BJ (cell line): ENCODE data around the gene NRAS. TPM values are rescaled to one million over a fixed set of nuclear protein-coding genes. Genes with fewer than 3 reads are reported as not detected.
A peak's percentile ranks its signal among the peaks of the same experiment; 100 is the strongest.

ENCODE experiments used
- CTCF ChIA-PET: fragments of 350-600 bp; formaldehyde crosslinking; extraction: SDS; loops from one replicate; lab custom pipeline; 2021; ENCODE audit warnings: antibody characterized with exemption, inconsistent platforms; lab: Yijun Ruan, JAX
- POLR2A ChIA-PET: fragments of 300-600 bp; sonication (Branson Sonifier 250); formaldehyde crosslinking; extraction: SDS; loops from one replicate; lab custom pipeline; 2021; ENCODE audit warnings: antibody characterized with exemption; lab: Charles Lee
- DNase-seq: peaks from one replicate; pipeline ENCODE4 v3.0.0-alpha.2; 2011; ENCODE audit warnings: low read depth
- H3K27me3 ChIP-seq: 2 replicates; pipeline ENCODE4 v1.6.0; 2011; ENCODE audit warnings: low read length; ENCODE audit not compliant: control insufficient read depth, insufficient read depth
- H3K36me3 ChIP-seq: 2 replicates; pipeline ENCODE4 v1.5.1; 2011; ENCODE audit warnings: low read length; ENCODE audit not compliant: control insufficient read depth, insufficient read depth
- H3K4me3 ChIP-seq: 2 replicates; pipeline ENCODE4 v1.5.1; 2011; ENCODE audit warnings: low read depth, mild to moderate bottlenecking, control low read depth, low read length
- polyA plus RNA-seq: library from polyadenylated mRNA; depleted of rRNA; stranded (reverse); fragments of >200 nt; gene quantifications from 2 replicates; pipeline ENCODE4 v1.2.3, GENCODE V29; 2011
- TF ChIP-seq, protein P1 (sequence below): IDR thresholded peaks from 2 replicates; pipeline ENCODE4 v1.5.1; 2011; ENCODE audit warnings: low read depth, mild to moderate bottlenecking, control low read depth, inconsistent platforms, low read length, moderate library complexity; ENCODE audit not compliant: insufficient read depth

Gene NRAS
- polyA plus RNA-seq, 1 experiment = 19.1 TPM

DNA sequence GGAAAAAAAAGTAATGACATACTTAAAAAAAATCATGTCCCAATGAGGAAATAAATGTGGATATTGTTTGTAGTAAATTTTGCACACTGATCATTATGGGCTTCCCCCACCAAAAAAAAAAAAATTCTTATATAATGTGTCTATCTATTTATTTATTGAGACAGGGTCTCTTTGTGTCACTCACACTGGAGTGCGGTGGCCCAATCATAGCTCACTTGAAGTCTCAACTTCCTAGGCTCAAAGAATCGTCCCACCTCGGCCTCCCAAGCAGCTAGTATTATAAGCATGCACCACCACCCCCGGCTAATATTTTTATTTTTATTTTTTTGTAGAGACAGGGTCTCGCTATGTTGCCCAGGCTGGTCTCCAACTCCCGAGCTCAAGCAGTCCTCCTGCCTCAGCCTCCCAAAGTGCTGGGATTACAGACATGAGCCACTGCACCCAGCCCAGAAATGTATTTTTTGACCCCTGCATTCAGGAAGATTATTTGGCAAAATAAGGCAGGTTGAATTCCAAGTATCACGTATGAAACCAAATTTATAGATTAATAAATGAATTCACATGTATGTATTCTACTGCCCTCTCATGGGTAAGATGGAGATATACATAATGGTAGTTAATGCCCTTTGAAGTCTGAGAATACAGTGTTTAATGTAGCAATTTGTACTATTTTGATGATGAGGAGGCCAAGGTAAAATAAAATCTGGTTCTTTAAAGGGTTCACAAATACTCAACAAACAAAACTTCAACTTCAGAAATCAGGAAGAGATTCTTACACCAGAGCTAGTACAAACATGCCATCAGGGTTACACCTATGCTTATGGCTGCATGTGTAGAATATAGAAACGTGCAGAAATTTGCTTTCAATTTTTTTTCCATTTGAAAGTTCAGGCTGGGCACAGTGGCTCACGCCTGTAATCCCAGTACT lies 45.3 kb downstream of the NRAS start:
- POLR2A ChIA-PET = no interaction called here
- DNase-seq = no peak

DNA sequence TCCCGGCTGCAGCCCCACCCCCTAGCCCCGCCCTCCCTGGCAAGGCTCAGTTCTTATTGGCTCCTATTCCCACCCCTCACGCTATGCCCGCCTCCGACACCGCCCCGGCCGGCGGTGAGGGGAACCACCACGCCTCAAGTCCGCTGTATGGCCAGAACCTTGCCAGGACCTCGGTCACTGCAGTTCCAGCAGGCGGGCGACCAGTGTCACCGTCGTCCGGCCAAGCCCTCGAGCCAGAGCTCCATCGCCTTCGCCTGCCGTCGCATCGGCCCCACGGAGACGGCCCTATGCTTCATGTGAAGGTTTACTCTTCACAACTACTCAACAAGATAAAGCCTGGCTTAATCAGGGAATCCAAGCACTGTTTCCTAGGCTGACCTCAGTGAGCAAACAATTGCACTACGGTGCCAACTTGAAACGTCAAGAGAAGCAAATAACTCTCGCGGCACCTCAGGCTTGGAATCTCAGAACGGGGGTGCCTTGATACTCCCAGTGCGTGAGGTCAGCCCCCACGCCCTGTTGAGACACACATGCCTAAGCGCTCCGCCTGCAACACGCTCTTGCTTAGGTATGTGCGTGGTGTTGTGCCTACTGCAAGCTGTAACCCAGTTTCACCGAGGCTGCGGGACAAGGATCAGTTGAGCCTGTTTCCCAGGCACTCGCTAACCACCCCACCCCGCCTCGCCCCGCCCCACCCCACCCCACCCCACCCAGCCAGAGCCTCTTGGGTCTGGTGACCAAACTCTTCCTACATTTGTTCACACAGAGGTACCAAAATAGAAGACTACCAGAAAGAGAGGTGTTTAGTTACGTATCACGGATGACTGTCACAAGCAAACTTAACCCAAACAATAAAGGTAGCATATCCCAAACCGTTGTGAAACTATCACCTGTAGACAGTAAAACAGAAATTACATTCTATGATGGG lies 46.2 kb downstream of the NRAS start:
- H3K27me3 ChIP-seq = peaks cover 2% of the 10 kb centered on the region; the same call in 1 of the 2 replicates
- POLR2A ChIA-PET = no interaction called here
- CTCF ChIA-PET = interaction anchor here (0.6 to 1.7 kb wide), 8 partner anchors 10 to 886 kb away, joined by 3 to 4 read pairs (median 3); partner anchors contain the start of gene AMPD1
- TF ChIP-seq, protein P1, sequence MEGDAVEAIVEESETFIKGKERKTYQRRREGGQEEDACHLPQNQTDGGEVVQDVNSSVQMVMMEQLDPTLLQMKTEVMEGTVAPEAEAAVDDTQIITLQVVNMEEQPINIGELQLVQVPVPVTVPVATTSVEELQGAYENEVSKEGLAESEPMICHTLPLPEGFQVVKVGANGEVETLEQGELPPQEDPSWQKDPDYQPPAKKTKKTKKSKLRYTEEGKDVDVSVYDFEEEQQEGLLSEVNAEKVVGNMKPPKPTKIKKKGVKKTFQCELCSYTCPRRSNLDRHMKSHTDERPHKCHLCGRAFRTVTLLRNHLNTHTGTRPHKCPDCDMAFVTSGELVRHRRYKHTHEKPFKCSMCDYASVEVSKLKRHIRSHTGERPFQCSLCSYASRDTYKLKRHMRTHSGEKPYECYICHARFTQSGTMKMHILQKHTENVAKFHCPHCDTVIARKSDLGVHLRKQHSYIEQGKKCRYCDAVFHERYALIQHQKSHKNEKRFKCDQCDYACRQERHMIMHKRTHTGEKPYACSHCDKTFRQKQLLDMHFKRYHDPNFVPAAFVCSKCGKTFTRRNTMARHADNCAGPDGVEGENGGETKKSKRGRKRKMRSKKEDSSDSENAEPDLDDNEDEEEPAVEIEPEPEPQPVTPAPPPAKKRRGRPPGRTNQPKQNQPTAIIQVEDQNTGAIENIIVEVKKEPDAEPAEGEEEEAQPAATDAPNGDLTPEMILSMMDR = peak; percentile 17; the same call in 1 of the 2 replicates
- DNase-seq = peak; percentile 43
- H3K4me3 ChIP-seq = peak overlapping the region; percentile 58
- H3K36me3 ChIP-seq = no peaks in the 10 kb centered on the region

More for the DNA sequence above, 45.3 kb downstream of the NRAS start:
- CTCF ChIA-PET = interaction anchor here (0.6 to 1.6 kb wide), 9 partner anchors 8 to 887 kb away, joined by 3 to 5 read pairs (median 3); partner anchors contain the start of gene AMPD1
- Histone ChIP-seq H3K4me3 (no peak overlapping the region), H3K27me3 (peaks cover 3% of the 10 kb centered on the region; the same call in 1 of the 2 replicates), H3K36me3 (no peaks in the 10 kb centered on the region)
- TF ChIP-seq, protein P1 = peak; percentile 20; the same call in 1 of the 2 replicates

DNA sequence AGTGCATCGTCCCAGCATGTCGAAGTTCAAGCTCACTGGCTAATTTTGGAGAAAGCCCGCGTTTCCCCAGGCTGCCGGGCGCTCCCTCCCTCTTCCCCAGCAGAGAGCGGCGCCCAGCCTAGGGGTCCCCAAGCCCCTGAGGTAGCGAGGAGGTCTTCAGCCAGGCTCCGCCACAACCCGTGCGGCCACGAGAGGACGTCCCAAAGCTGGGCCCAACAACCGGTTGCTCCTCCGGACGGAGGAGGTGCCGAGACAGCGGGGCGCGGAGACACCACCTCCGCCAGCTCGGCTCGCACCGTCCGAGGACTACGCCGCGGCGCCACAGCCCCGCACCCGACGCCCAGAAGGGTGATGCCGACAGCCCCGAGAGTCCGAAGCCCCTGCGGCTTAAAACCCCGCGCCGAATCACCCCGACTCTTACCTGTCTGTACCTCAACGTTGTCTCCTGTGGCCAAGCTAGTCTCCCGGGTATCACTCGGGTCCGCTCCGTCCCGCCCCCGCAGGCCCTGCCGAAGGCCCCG lies 46.9 kb downstream of the NRAS start, which contains the start of gene DENND2C:
Gene DENND2C, minus strand, starts transcription at position 488 of the 521 bp plus-strand sequence. CDS start 44,065 bp downstream, outside the sequence.
- no peaks in the 10 kb centered on the region for H3K36me3 ChIP-seq
- TF ChIP-seq, protein P1 = peak; percentile 22; the same call in 1 of the 2 replicates
- H3K4me3 ChIP-seq = peak within 1 kb of the TSS; percentile 58
- no peak for DNase-seq
- ChIA-PET CTCF (interaction anchor here (0.8 to 1.7 kb wide), 4 partner anchors 22 to 323 kb away, joined by 3 to 4 read pairs (median 4); partner anchors contain the start of gene AMPD1), POLR2A (no interaction called here)
- no peaks in the 10 kb centered on the region for H3K27me3 ChIP-seq

DNA sequence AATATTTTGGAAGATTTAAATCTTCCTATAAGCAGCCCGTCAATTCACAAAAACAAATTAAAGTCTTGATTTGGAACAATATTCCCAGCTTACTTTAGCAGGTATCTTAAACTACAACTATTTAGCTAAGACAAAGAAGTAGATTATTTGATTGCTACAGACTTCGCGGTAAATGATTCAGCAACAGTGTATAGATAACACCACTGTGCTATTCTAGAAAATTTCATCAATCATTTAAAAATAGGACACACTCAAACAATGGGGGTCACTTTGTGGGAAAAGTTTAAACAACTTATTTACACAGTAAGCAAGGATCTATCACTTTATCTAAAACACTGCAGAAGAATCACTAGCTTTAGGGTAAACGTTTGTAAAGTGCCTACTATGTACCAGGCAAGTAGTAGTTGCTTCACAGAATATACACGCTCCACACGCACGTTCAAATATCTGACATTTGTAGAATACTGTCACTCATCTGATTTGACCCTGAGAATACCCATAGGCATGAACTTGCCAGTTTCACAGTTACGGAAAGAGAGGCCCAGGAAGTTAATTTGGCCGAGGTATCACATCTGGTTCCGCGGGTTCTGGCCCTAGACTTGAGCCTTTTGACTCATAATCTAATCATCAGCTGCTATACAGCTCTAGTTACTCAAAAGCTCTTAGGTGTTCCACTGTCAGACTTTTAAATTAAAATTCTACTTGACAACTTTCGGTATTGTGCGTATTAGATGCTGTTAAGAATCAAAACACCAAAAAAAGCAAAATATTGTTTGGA lies 47.6 kb downstream of the NRAS start:
- H3K36me3 ChIP-seq = no peaks in the 10 kb centered on the region
- H3K4me3 ChIP-seq = peak overlapping the region; percentile 58
- DNase-seq = peak; percentile 0
- ChIA-PET POLR2A (interaction anchor here (0.7 kb wide), 1 partner anchor 303 kb away, joined by 5 read pairs; no protein-coding TSS in a partner anchor), CTCF (interaction anchor here (0.9 to 1.7 kb wide), 3 partner anchors 10 to 322 kb away, joined by 3 to 4 read pairs (median 3); no protein-coding TSS in a partner anchor)
- H3K27me3 ChIP-seq = no peaks in the 10 kb centered on the region
- TF ChIP-seq, protein P1 = no peak
